ENCODE measurements around the gene GAL. TPM values are rescaled to one million over a fixed set of nuclear protein-coding genes. Genes with fewer than 3 reads are reported as not detected.
A peak's percentile ranks its signal among the peaks of the same experiment; 100 is the strongest.

The GAL gene
- total RNA-seq, 1 donor from 2014 or later: not detected

DNA sequence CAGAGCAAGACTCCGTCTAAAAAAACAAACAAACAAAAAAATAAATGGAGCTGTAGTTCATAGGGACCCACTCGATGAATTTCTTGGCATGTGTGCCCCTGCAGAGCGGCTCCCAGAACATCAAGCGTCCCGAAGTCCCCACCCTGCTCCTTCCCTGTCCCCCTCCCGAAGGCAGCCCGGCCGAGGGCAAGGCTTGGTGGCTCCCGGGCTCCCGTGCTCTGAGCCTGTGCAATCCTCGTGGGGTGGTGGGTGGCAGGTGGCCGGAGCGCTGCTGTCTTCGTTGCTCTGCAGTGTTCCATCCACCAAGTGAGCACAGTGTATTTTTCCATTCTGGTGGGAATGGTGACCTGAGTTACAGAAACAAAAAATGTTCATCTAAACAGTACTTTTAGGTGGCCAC, 33.5 kb upstream of the GAL start:
- DNase-seq (ENCODE audit: low spot score): no peak
- no peak overlapping the region for H3K27ac Mint-ChIP-seq
- no peaks in the 10 kb centered on the region for H3K4me1 Mint-ChIP-seq
- no peak overlapping the region for H3K4me3 Mint-ChIP-seq
- Histone ChIP-seq H3F3A (ENCODE audit: low read depth) (no peaks in the 10 kb centered on the region), H3K9ac (no peak overlapping the region), H3K79me2 (ENCODE audit: low read depth) (no peaks in the 10 kb centered on the region), H3K27ac (no peak overlapping the region), H3K27me3 (no peaks in the 10 kb centered on the region), H3K4me2 (no peak overlapping the region), H4K20me1 (ENCODE audit: low read depth) (no peaks in the 10 kb centered on the region), H3K4me1 (no peaks in the 10 kb centered on the region), H3K36me3 (no peaks in the 10 kb centered on the region), H3K4me3 (no peak overlapping the region), H2AFZ (replicated peaks) (no peak overlapping the region), H3K9me3 (ENCODE audit: low read depth) (no peaks in the 10 kb centered on the region)
- peaks cover 24% of the 10 kb centered on the region for H3K9me3 Mint-ChIP-seq
- H3K36me3 Mint-ChIP-seq: no peaks in the 10 kb centered on the region
- TF ChIP-seq EZH2 (IDR thresholded peaks at IDR 0.05) (no peak), EZH2phosphoT487 (IDR thresholded peaks at IDR 0.05) (no peak)
- TF ChIP-seq, protein P1, sequence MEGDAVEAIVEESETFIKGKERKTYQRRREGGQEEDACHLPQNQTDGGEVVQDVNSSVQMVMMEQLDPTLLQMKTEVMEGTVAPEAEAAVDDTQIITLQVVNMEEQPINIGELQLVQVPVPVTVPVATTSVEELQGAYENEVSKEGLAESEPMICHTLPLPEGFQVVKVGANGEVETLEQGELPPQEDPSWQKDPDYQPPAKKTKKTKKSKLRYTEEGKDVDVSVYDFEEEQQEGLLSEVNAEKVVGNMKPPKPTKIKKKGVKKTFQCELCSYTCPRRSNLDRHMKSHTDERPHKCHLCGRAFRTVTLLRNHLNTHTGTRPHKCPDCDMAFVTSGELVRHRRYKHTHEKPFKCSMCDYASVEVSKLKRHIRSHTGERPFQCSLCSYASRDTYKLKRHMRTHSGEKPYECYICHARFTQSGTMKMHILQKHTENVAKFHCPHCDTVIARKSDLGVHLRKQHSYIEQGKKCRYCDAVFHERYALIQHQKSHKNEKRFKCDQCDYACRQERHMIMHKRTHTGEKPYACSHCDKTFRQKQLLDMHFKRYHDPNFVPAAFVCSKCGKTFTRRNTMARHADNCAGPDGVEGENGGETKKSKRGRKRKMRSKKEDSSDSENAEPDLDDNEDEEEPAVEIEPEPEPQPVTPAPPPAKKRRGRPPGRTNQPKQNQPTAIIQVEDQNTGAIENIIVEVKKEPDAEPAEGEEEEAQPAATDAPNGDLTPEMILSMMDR (IDR thresholded peaks at IDR 0.05): no peak
- peaks cover 2% of the 10 kb centered on the region for H3K27me3 Mint-ChIP-seq (ENCODE audit: insufficient read depth, low read depth)

DNA sequence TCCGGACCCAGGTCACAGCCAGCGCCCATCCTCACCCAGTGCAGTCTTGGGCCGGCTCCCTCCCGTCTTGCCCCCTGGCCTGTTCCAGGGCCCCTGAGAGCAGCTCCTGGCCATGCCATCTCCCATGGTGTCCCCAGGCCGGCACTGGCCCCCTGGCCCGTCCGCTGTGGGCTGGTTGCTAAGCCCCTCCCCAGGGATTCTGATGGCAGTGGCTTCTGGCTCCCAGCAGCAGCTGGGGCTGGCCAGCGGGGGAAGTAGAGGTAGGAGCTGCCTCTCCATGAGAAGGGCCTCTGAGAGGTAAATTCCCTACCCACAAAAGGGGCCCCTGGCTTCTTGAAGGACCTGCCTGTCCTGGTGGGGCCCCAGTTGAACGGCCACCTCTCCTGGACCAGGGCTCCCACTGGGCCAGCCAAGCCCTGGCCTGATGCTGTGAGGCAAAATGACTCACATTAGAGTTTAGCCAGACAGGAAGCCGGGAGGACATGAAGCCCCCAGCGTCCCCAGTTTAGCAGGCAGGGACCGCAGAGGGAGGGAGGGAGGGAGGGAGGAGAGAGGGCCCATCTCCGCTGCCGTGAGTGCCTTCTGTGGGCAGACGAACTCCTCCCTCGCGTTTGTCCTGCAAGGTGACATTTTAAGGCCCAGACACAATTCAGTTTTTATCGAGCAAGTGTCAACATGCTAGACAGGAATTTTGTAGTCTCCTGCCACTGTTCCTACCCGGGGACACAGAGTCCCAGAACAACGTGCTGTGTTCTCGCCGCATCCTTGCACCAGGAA, 32.9 kb upstream of the GAL start:
- no peaks in the 10 kb centered on the region for H3F3A ChIP-seq (ENCODE audit: low read depth)
- H3K36me3 ChIP-seq: no peaks in the 10 kb centered on the region
- H3K9ac ChIP-seq: no peak overlapping the region
- H3K4me3 ChIP-seq: no peak overlapping the region
- H4K20me1 ChIP-seq (ENCODE audit: low read depth): no peaks in the 10 kb centered on the region
- Mint-ChIP-seq H3K27ac (no peak overlapping the region), H3K9me3 (peaks cover 21% of the 10 kb centered on the region), H3K4me3 (no peak overlapping the region), H3K36me3 (no peaks in the 10 kb centered on the region), H3K27me3 (ENCODE audit: insufficient read depth, low read depth) (peaks cover 3% of the 10 kb centered on the region), H3K4me1 (no peaks in the 10 kb centered on the region)
- H3K4me1 ChIP-seq: no peaks in the 10 kb centered on the region
- no peak for DNase-seq (ENCODE audit: low spot score)
- no peak for TF ChIP-seq EZH2 (IDR thresholded peaks at IDR 0.05)
- TF ChIP-seq, protein P1 (IDR thresholded peaks at IDR 0.05): no peak
- no peak for TF ChIP-seq EZH2phosphoT487 (IDR thresholded peaks at IDR 0.05)
- no peaks in the 10 kb centered on the region for H3K27me3 ChIP-seq
- no peaks in the 10 kb centered on the region for H3K79me2 ChIP-seq (ENCODE audit: low read depth)
- H2AFZ ChIP-seq (replicated peaks): peak overlapping the region; percentile 17
- no peak overlapping the region for H3K4me2 ChIP-seq
- no peaks in the 10 kb centered on the region for H3K9me3 ChIP-seq (ENCODE audit: low read depth)
- no peak overlapping the region for H3K27ac ChIP-seq

DNA sequence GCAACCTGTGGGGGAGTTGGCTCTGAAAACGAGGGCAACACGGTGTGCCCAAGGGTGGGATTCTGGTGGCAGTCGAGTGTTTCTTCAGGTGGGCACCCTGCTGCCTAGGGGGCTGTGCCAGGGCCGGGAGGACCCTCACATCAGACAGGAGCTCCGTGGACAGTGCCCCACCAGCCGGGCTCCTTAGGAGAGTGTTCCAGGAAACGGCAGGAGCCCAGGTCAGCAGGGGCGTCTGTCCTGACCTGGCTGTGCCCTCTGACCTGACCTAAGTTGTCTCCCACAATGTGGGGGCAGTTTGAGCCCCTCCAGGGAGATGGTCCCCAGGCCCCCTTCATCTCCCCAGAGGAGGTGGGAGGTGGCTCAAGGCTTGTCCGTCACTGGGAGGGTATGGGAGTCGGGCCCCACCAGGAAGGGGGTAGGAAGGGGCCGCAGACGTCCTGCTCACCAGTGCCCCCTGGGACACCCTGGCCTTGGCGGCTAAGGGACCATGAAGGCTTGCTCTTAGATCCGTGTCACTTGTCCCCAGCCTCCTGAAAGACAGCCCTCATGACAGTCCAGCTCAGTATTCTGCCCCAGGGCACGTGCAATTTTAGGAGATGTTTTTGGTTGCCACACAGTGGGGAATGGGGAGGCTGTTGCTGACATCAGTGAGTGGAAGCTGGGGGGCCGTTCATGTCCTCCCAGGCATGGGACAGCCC, 32.2 kb upstream of the GAL start:
- Histone ChIP-seq H3K4me1 (no peaks in the 10 kb centered on the region), H3K9ac (no peak overlapping the region), H3F3A (ENCODE audit: low read depth) (no peaks in the 10 kb centered on the region), H3K4me3 (no peak overlapping the region), H2AFZ (replicated peaks) (no peak overlapping the region), H3K9me3 (ENCODE audit: low read depth) (no peaks in the 10 kb centered on the region), H4K20me1 (ENCODE audit: low read depth) (no peaks in the 10 kb centered on the region), H3K79me2 (ENCODE audit: low read depth) (no peaks in the 10 kb centered on the region), H3K27ac (no peak overlapping the region), H3K36me3 (no peaks in the 10 kb centered on the region), H3K27me3 (no peaks in the 10 kb centered on the region), H3K4me2 (no peak overlapping the region)
- Mint-ChIP-seq H3K4me1 (no peaks in the 10 kb centered on the region), H3K27ac (no peak overlapping the region), H3K36me3 (no peaks in the 10 kb centered on the region), H3K4me3 (no peak overlapping the region), H3K27me3 (ENCODE audit: insufficient read depth, low read depth) (peaks cover 3% of the 10 kb centered on the region), H3K9me3 (peaks cover 18% of the 10 kb centered on the region)
- TF ChIP-seq EZH2phosphoT487 (IDR thresholded peaks at IDR 0.05) (no peak), EZH2 (IDR thresholded peaks at IDR 0.05) (no peak)
- TF ChIP-seq, protein P1 (IDR thresholded peaks at IDR 0.05): no peak
- no peak for DNase-seq (ENCODE audit: low spot score)

All from neural progenitor cell (in vitro differentiated cells).